ENCODE data around the gene PTGS1.

GRCh38 chr9:122348791-122349190 is 22.0 kb upstream of the PTGS1 start:
- TF ChIP-seq EZH2 (IDR thresholded peaks at IDR 0.05; ENCODE audit: low read depth): no peak
- TF ChIP-seq CTCF (conservative IDR thresholded peaks at IDR 0.05): no peak
